Peyer's patch (tissue), 4 donors: ENCODE results near the gene WASF3.

Experiments
- CTCF ChIP-seq, 6 experiments: fragments of 450-650 bp in 4 of 6; fragments of 200-600 bp in 2 of 6; sonication (generic) in 1 of 6; IDR thresholded peaks; one replicate each; pipeline ENCODE4 v1.5.1; 2017 to 2019; ENCODE audit warnings: antibody characterized with exemption in 6 of 6, mild to moderate bottlenecking in 3 of 6, moderate library complexity in 1 of 6
- POLR2A ChIP-seq, 2 donors: fragments of 450-650 bp; IDR thresholded peaks; one replicate each; pipeline ENCODE4 v1.5.1; 2017; ENCODE audit warnings: antibody characterized with exemption in 2 of 2, mild to moderate bottlenecking in 2 of 2, moderate library complexity in 2 of 2

DNA sequence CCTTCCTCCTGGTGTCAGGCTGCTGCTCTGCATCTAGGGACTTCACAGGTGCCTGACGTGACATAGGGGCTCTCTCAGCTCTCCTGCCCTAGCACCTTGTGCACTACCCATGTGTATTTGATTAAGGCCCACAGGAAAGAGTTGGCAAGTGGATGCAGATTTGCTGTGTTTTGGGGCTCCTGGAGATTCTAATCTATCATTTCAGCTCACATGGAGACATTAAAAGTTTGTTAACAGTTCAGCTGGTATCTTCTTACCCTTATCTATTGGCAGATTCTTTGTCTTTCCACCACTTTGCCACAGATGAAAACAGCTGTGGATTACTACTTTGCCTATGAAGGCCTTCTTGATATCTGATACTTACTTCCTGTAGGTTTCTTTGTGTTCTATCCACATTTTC lies 41.9 kb downstream of the WASF3 start:
- no peak for TF ChIP-seq POLR2A (IDR thresholded peaks at IDR 0.05)
- TF ChIP-seq CTCF (IDR thresholded peaks at IDR 0.05), result no peak
